PC-9 (cell line): Measurements from ENCODE around the gene RAB28.

Experiments used
- CTCF ChIP-seq: fragments of 200-600 bp; sonication (generic); conservative IDR thresholded peaks from 2 replicates; pipeline ENCODE4 v1.6.1; 2017; ENCODE audit warnings: mixed run types, antibody characterized with exemption, mild to moderate bottlenecking, moderate library complexity
- EZH2 ChIP-seq: fragments of 200-600 bp; sonication (generic); IDR thresholded peaks from 2 replicates; pipeline ENCODE4 v1.8.0; 2017; ENCODE audit warnings: antibody characterized with exemption, low read depth

- TF ChIP-seq CTCF (no peak), EZH2 (no peak)
Measured at GRCh38 chr4:13413729-13414437, 70.3 kb downstream of the RAB28 start.
